GM06990 (cell line): Measurements from ENCODE around the gene SLC35D1.
"Not testable (repeated sequence)": the region's sequence is repeated elsewhere in the genome, so short reads cannot be mapped to it uniquely, and the experiment has no call there.

Experiments
- DNase-seq: peaks from one replicate; pipeline ENCODE4 v3.0.0-alpha.2; 2011; ENCODE audit not compliant: insufficient read length; ENCODE audit errors: extremely low read depth
- H3K27me3 ChIP-seq: replicated peaks from 2 replicates; pipeline ENCODE4 v1.6.0; 2011; ENCODE audit warnings: low read length; ENCODE audit not compliant: control insufficient read depth, insufficient read depth
- H3K36me3 ChIP-seq: 2 replicates; pipeline ENCODE4 v1.5.1; 2011; ENCODE audit warnings: low read length; ENCODE audit not compliant: control insufficient read depth, insufficient read depth
- H3K4me3 ChIP-seq: replicated peaks from 2 replicates; pipeline ENCODE4 v1.5.1; 2011; ENCODE audit warnings: low read depth, mild to moderate bottlenecking, control low read depth, low read length
- TF ChIP-seq, protein P1 (sequence below): IDR thresholded peaks from 2 replicates; pipeline ENCODE4 v1.5.1; 2011; ENCODE audit warnings: low read length, control low read depth, mild to moderate bottlenecking, inconsistent platforms; ENCODE audit not compliant: insufficient read depth, poor library complexity, severe bottlenecking

The SLC35D1 gene

DNA sequence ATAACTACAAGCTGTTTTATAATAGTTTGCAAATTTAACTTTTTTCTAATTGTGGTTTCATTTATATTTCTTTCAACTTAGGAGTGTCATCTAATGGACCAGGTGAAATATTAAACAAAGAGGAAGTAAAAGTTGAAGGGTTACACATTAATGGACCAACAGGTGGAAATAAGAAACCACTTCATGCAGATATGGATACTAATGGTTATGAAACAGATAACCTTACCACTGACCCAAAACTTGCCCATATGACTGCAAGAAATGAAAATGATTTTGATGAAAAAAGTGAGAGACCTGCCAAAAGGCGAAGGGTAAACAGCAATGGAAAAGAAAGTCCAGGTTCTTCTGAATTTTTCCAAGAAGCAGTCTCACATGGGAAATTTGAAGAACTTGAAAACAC, 69.5 kb downstream of the SLC35D1 start:
- no peaks in the 10 kb centered on the region for H3K27me3 ChIP-seq
- H3K4me3 ChIP-seq: no peak overlapping the region
- peaks cover 1% of the 10 kb centered on the region for H3K36me3 ChIP-seq
- TF ChIP-seq, protein P1, sequence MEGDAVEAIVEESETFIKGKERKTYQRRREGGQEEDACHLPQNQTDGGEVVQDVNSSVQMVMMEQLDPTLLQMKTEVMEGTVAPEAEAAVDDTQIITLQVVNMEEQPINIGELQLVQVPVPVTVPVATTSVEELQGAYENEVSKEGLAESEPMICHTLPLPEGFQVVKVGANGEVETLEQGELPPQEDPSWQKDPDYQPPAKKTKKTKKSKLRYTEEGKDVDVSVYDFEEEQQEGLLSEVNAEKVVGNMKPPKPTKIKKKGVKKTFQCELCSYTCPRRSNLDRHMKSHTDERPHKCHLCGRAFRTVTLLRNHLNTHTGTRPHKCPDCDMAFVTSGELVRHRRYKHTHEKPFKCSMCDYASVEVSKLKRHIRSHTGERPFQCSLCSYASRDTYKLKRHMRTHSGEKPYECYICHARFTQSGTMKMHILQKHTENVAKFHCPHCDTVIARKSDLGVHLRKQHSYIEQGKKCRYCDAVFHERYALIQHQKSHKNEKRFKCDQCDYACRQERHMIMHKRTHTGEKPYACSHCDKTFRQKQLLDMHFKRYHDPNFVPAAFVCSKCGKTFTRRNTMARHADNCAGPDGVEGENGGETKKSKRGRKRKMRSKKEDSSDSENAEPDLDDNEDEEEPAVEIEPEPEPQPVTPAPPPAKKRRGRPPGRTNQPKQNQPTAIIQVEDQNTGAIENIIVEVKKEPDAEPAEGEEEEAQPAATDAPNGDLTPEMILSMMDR: no peak
- peak; percentile 46 for DNase-seq

DNA sequence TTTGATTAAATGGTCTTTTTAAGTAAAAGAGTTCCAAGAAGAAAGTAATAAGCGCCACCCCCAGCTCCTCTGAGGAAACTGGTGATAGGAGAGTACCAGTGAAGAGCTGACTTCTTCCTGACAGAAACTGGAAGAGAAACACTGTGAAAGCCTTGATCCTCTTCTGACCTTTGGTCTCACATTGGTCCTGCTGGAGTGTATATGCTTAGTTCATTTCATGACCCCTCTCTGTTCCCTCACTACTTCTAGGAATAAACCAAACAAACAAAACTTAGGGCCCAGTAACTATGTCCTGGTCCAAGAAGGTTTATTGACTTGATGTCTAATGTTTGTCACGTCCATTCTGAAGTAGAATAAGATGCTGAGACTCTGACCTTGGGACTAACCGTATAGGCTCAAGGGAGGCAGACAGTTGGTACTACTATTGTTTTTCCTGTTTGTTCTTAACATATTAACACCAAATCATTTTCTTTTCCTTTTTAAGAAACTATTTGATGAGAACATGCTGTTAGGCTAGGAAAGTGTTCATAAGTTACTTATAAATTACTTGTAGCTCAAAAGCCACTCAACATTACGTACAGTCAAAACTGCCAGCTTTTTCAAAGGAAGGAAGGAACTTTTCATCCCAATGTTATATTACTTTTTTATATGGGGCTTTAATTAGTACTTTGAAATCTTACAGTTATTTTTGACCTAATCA, 71.2 kb downstream of the SLC35D1 start:
- Histone ChIP-seq H3K36me3 (peaks cover 1% of the 10 kb centered on the region), H3K27me3 (no peaks in the 10 kb centered on the region), H3K4me3 (no peak overlapping the region)
- DNase-seq: no peak
- TF ChIP-seq, protein P1: no peak

DNA sequence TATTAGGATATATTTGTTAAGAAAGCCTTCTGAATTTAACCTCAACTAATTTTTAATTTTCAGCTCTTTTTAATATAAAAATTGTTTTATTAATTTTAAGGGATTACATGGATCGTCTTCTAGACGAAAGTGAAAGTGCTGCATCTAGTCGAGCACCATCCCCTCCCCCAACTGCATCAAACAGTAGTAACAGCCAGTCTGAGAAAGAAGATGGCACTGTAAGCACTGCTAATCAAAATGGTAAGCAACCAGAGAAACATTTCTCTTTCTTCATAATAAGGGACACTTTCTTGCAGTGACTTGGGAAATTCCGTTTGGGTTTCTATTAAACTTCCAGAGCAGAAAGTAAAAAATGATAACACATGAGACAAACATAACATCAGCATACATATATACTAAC, 72.3 kb downstream of the SLC35D1 start:
- Histone ChIP-seq H3K36me3 (peaks cover 1% of the 10 kb centered on the region), H3K4me3 (no peak overlapping the region)
- no peak for DNase-seq

DNA sequence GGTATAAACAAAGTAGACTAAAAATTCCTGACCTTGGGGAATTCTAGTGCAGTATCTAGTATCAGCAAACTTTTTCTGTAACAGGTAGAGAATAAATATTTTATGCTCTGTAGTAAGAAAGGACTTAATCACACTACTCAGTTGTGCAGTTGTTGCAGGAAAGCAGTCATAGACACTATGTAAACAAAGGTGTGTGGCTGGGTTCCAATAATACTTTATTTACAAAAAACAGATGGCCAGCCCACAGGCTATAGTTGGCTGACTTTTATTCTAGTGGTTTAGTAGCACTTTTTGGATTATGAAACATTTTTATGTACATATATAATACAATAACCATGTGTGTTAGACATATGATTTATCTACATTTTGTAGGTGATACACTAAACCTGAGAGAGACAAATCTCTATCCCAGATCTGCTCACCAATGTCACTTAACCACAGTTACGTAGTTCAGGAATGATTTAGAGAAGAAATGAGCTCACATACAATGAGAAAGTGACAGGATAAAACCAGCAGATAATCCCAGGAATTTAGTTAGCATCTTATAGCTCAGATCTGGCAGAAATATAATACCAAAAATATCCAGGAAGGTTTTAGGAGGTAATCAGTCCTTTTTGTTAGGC, 73.1 kb downstream of the SLC35D1 start:
- Histone ChIP-seq H3K4me3 (no peak overlapping the region), H3K36me3 (peaks cover 1% of the 10 kb centered on the region), H3K27me3 (no peaks in the 10 kb centered on the region)
- no peak for DNase-seq
- TF ChIP-seq, protein P1: no peak

More for the DNA sequence above, 72.3 kb downstream of the SLC35D1 start:
- TF ChIP-seq, protein P1: no peak
- H3K27me3 ChIP-seq: no peaks in the 10 kb centered on the region

DNA sequence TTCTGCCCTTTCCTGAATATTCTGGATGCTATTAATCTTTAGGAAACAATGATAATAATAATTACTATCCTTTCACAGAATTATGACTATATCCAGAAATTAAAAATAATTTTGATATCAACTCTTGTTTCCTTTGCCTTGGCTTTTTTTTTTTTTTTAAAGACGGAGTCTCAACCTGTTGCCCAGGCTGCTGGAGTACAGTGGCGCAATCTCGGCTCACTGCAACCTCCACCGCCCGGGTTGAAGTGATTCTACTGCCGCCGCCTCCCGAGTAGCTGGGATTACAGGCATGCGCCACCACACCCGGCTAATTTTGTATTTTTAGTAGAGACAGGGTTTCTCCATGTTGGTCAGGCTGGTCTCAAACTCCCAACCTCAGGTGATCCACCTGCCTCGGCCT, 74.3 kb downstream of the SLC35D1 start:
- not testable (repeated sequence) for DNase-seq, H3K4me3 ChIP-seq, H3K27me3 ChIP-seq, H3K36me3 ChIP-seq

DNA sequence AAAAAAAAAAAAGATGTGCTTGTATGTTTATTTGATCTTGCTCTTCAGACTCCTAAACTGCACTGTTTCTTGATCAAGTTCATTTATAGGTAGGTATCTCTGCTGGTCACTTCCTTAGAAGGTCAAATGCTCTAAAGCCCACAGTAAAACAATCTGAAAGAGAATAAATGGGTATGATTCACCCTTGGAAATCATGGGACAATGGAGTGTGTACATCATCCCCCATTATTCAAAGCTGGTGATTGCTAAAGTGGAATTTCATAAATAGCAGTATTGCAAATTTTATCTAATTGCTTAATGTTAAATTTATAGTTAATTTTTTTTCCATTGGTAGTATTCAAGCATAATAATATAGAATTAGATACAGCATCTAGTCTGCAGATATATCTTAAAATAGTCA, 75.7 kb downstream of the SLC35D1 start:
- H3K27me3 ChIP-seq: no peaks in the 10 kb centered on the region
- H3K36me3 ChIP-seq: peaks cover 1% of the 10 kb centered on the region
- no peak overlapping the region for H3K4me3 ChIP-seq
- TF ChIP-seq, protein P1: no peak
- DNase-seq: no peak
